Activated naive CD8-positive, alpha-beta T cell treated with anti-CD3 and anti-CD28 coated beads, Interleukin-2, amount 10 ng/mL, durations not matched to agents 7 days and 5 days (primary cell): ENCODE data around the gene ZNF519. TPM values are rescaled to one million over a fixed set of nuclear protein-coding genes. Genes with fewer than 3 reads are reported as not detected.
A peak's percentile ranks its signal among the peaks of the same experiment; 100 is the strongest.

ENCODE experiments used
- ATAC-seq: fragments of 150-1000 bp; cut with Tn5 transposase; one replicate; pipeline ENCODE4 v1.10.0; 2021; ENCODE audit warnings: low read depth, moderate library complexity
- POLR2A ChIA-PET: fragments of 350-600 bp; sonication (Branson Sonifier 250); formaldehyde crosslinking; loops from one replicate; lab custom pipeline; 2021; ENCODE audit warnings: antibody characterized with exemption; lab: Charles Lee
- DNase-seq: peaks from one replicate; pipeline ENCODE4 v3.0.0; 2021
- H3K27ac Mint-ChIP-seq: one replicate; pipeline ENCODE4 v1.8.0; 2022; ENCODE audit warnings: mild to moderate bottlenecking, mixed read lengths
- H3K27me3 Mint-ChIP-seq: one replicate; pipeline ENCODE4 v1.8.0; 2022; ENCODE audit warnings: mild to moderate bottlenecking, moderate library complexity, mixed read lengths
- H3K36me3 Mint-ChIP-seq: one replicate; pipeline ENCODE4 v1.8.0; 2021; ENCODE audit warnings: mild to moderate bottlenecking, mixed read lengths
- H3K4me1 Mint-ChIP-seq: one replicate; pipeline ENCODE4 v1.8.0; 2021; ENCODE audit warnings: mixed read lengths
- H3K4me3 Mint-ChIP-seq: one replicate; pipeline ENCODE4 v1.8.0; 2022; ENCODE audit warnings: mild to moderate bottlenecking, moderate library complexity, mixed read lengths
- H3K9me3 Mint-ChIP-seq: one replicate; pipeline ENCODE4 v1.8.0; 2021; ENCODE audit warnings: mixed read lengths
- total RNA-seq, 2 experiments: library from RNA; stranded (reverse); gene quantifications; one replicate each; pipeline ENCODE4 v1.2.3, GENCODE V29; 2021

The ZNF519 gene
- total RNA-seq, 2 experiments from 2014 or later, result 21.7 to 22.7 TPM

- H3K27ac Mint-ChIP-seq, result peak overlapping the region; percentile 28
- H3K4me1 Mint-ChIP-seq, result peaks cover 34% of the 10 kb centered on the region
- no peaks in the 10 kb centered on the region for H3K9me3 Mint-ChIP-seq
- POLR2A ChIA-PET, result interaction anchor here (0.7 kb wide), 1 partner anchor 263 kb away, joined by 3 read pairs; no protein-coding TSS in a partner anchor
- peak overlapping the region; percentile 39 for H3K4me3 Mint-ChIP-seq
- H3K27me3 Mint-ChIP-seq, result no peaks in the 10 kb centered on the region
- DNase-seq, result no peak
- ATAC-seq, result no peak
- peaks cover 37% of the 10 kb centered on the region for H3K36me3 Mint-ChIP-seq
Measured at GRCh38 chr18:14097761-14098160, 34.5 kb downstream of the ZNF519 start.

- Mint-ChIP-seq H3K36me3 (peaks cover 24% of the 10 kb centered on the region), H3K9me3 (no peaks in the 10 kb centered on the region), H3K27ac (no peak overlapping the region), H3K4me3 (no peak overlapping the region), H3K27me3 (no peaks in the 10 kb centered on the region), H3K4me1 (peaks cover 11% of the 10 kb centered on the region)
- DNase-seq (no peak), ATAC-seq (no peak)
- POLR2A ChIA-PET, result no interaction called here
Measured at GRCh38 chr18:14093307-14093915, 38.8 kb downstream of the ZNF519 start.

- POLR2A ChIA-PET, result no interaction called here
- H3K4me3 Mint-ChIP-seq, result no peak overlapping the region
- no peaks in the 10 kb centered on the region for H3K9me3 Mint-ChIP-seq
- ATAC-seq (no peak), DNase-seq (no peak)
- peaks cover 20% of the 10 kb centered on the region for H3K36me3 Mint-ChIP-seq
- no peaks in the 10 kb centered on the region for H3K27me3 Mint-ChIP-seq
- no peak overlapping the region for H3K27ac Mint-ChIP-seq
- H3K4me1 Mint-ChIP-seq, result peaks cover 5% of the 10 kb centered on the region
Measured at GRCh38 chr18:14092625-14093306, 39.5 kb downstream of the ZNF519 start.

GRCh38 chr18:14089781-14090180 is 42.5 kb downstream of the ZNF519 start:
- POLR2A ChIA-PET, result no interaction called here
- Mint-ChIP-seq H3K27ac (no peak overlapping the region), H3K4me3 (no peak overlapping the region), H3K27me3 (no peaks in the 10 kb centered on the region), H3K36me3 (peaks cover 2% of the 10 kb centered on the region), H3K9me3 (no peaks in the 10 kb centered on the region), H3K4me1 (peaks cover 1% of the 10 kb centered on the region)
- no peak for DNase-seq
- no peak for ATAC-seq

- DNase-seq (no peak), ATAC-seq (no peak)
- Mint-ChIP-seq H3K4me1 (peaks cover 1% of the 10 kb centered on the region), H3K27ac (no peak overlapping the region), H3K36me3 (peaks cover 2% of the 10 kb centered on the region), H3K4me3 (no peak overlapping the region), H3K27me3 (no peaks in the 10 kb centered on the region), H3K9me3 (no peaks in the 10 kb centered on the region)
- POLR2A ChIA-PET, result no interaction called here
Measured at GRCh38 chr18:14089191-14089590, 43.0 kb downstream of the ZNF519 start.

- POLR2A ChIA-PET, result no interaction called here
- H3K27ac Mint-ChIP-seq, result no peak overlapping the region
- no peak for DNase-seq
- H3K4me3 Mint-ChIP-seq, result no peak overlapping the region
- H3K27me3 Mint-ChIP-seq, result no peaks in the 10 kb centered on the region
- peak; percentile 36 for ATAC-seq
- H3K36me3 Mint-ChIP-seq, result no peaks in the 10 kb centered on the region
- no peaks in the 10 kb centered on the region for H3K9me3 Mint-ChIP-seq
- no peaks in the 10 kb centered on the region for H3K4me1 Mint-ChIP-seq
Measured at GRCh38 chr18:14086458-14087231, 45.6 kb downstream of the ZNF519 start.

GRCh38 chr18:14085770-14086457 is 46.3 kb downstream of the ZNF519 start:
- H3K4me1 Mint-ChIP-seq, result no peaks in the 10 kb centered on the region
- H3K27me3 Mint-ChIP-seq, result no peaks in the 10 kb centered on the region
- no peaks in the 10 kb centered on the region for H3K9me3 Mint-ChIP-seq
- POLR2A ChIA-PET, result no interaction called here
- no peak for DNase-seq
- H3K27ac Mint-ChIP-seq, result no peak overlapping the region
- ATAC-seq, result no peak
- no peaks in the 10 kb centered on the region for H3K36me3 Mint-ChIP-seq
- H3K4me3 Mint-ChIP-seq, result no peak overlapping the region

- ATAC-seq (no peak), DNase-seq (no peak)
- Mint-ChIP-seq H3K27me3 (no peaks in the 10 kb centered on the region), H3K4me1 (no peaks in the 10 kb centered on the region), H3K27ac (no peak overlapping the region), H3K4me3 (no peak overlapping the region), H3K36me3 (peaks cover 8% of the 10 kb centered on the region), H3K9me3 (no peaks in the 10 kb centered on the region)
- POLR2A ChIA-PET, result no interaction called here
Measured at GRCh38 chr18:14075196-14075595, 57.0 kb downstream of the ZNF519 start.

GRCh38 chr18:14074187-14074586 is 58.0 kb downstream of the ZNF519 start:
- no peak overlapping the region for H3K4me3 Mint-ChIP-seq
- DNase-seq (no peak), ATAC-seq (no peak)
- POLR2A ChIA-PET, result no interaction called here
- H3K27ac Mint-ChIP-seq, result no peak overlapping the region
- no peaks in the 10 kb centered on the region for H3K27me3 Mint-ChIP-seq
- no peaks in the 10 kb centered on the region for H3K4me1 Mint-ChIP-seq
- no peaks in the 10 kb centered on the region for H3K9me3 Mint-ChIP-seq
- H3K36me3 Mint-ChIP-seq, result peaks cover 9% of the 10 kb centered on the region

- POLR2A ChIA-PET, result no interaction called here
Measured at GRCh38 chr18:14053661-14054060, 78.6 kb downstream of the ZNF519 start.

More at GRCh38 chr18:14053661-14054060, 78.6 kb downstream of the ZNF519 start:
- no peaks in the 10 kb centered on the region for H3K4me1 Mint-ChIP-seq
- H3K4me3 Mint-ChIP-seq, result no peak overlapping the region
- H3K36me3 Mint-ChIP-seq, result peaks cover 3% of the 10 kb centered on the region
- peaks cover 1% of the 10 kb centered on the region for H3K9me3 Mint-ChIP-seq
- ATAC-seq (no peak), DNase-seq (no peak)
- H3K27ac Mint-ChIP-seq, result no peak overlapping the region
- no peaks in the 10 kb centered on the region for H3K27me3 Mint-ChIP-seq

Other genes starting within 250 kb of the ZNF519 start
- not detected for gene MC2R, start 216.9 kb downstream of the ZNF519 start, total RNA-seq